ENCODE measurements around the gene DEFB110. TPM values are rescaled to one million over a fixed set of nuclear protein-coding genes. Genes with fewer than 3 reads are reported as not detected.

The DEFB110 gene
- total RNA-seq = not detected in 2 replicates
- long read RNA-seq = 0 reads

GRCh38 chr6:50021894-50022293 lies at the start of gene DEFB110:
Gene DEFB110 (minus strand): TSS chr6:50021994. CDS start chr6:50021935, 59 bp downstream.
- H3K36me3 Mint-ChIP-seq (ENCODE audit: insufficient read depth) = no peaks in the 10 kb centered on the region
- no peak within 1 kb of the TSS for H3K27ac Mint-ChIP-seq
- no peaks in the 10 kb centered on the region for H3K9me3 Mint-ChIP-seq (ENCODE audit: low read depth)

GRCh38 chr6:50070101-50070500 lies 48.3 kb upstream of the DEFB110 start:
- H3K4me1 Mint-ChIP-seq (ENCODE audit: low read depth) = no peaks in the 10 kb centered on the region
- H3K27ac Mint-ChIP-seq = no peak overlapping the region
- DNase-seq (ENCODE audit: low spot score, unreplicated experiment) = no peak
- H3K9me3 Mint-ChIP-seq (ENCODE audit: low read depth) = peaks cover 5% of the 10 kb centered on the region
- no peak for TF ChIP-seq CTCF (IDR thresholded peaks at IDR 0.05; ENCODE audit: unreplicated experiment)
- H3K27me3 Mint-ChIP-seq = no peaks in the 10 kb centered on the region
- H3K4me3 Mint-ChIP-seq (ENCODE audit: low read depth) = no peak overlapping the region
- no peaks in the 10 kb centered on the region for H3K36me3 Mint-ChIP-seq (ENCODE audit: insufficient read depth)

More at GRCh38 chr6:50021894-50022293, at the start of gene DEFB110:
- TF ChIP-seq CTCF (IDR thresholded peaks at IDR 0.05; ENCODE audit: unreplicated experiment) = no peak
- no peak within 1 kb of the TSS for H3K4me3 Mint-ChIP-seq (ENCODE audit: low read depth)
- no peaks in the 10 kb centered on the region for H3K27me3 Mint-ChIP-seq
- no peak for DNase-seq (ENCODE audit: low spot score, unreplicated experiment)
- H3K4me1 Mint-ChIP-seq (ENCODE audit: low read depth) = no peaks in the 10 kb centered on the region

DNA sequence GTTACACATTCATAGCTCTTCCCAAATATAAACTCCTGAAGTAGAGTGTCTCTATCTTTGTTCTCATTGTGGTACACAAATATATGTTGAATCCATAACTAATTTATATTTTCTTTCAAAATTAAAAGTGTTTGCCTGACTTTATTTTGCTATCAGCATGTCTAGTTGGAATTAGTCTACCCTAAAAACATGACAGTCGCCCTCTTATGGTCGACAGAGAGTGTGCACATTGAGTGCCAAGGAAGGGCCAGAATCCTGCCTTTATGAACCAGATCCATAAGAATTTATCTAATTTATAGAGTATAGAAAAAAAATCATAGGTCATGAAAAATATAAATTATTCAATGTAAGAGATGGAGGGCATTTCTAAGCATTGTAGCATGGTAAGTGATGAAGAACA lies 40.3 kb upstream of the DEFB110 start:
- no peaks in the 10 kb centered on the region for H3K27me3 Mint-ChIP-seq
- H3K4me3 Mint-ChIP-seq (ENCODE audit: low read depth) = no peak overlapping the region
- no peaks in the 10 kb centered on the region for H3K4me1 Mint-ChIP-seq (ENCODE audit: low read depth)
- peaks cover 3% of the 10 kb centered on the region for H3K9me3 Mint-ChIP-seq (ENCODE audit: low read depth)
- no peak for DNase-seq (ENCODE audit: low spot score, unreplicated experiment)
- no peaks in the 10 kb centered on the region for H3K36me3 Mint-ChIP-seq (ENCODE audit: insufficient read depth)
- H3K27ac Mint-ChIP-seq = no peak overlapping the region
- TF ChIP-seq CTCF (IDR thresholded peaks at IDR 0.05; ENCODE audit: unreplicated experiment) = peak; percentile 43

GRCh38 chr6:50056242-50056641 lies 34.4 kb upstream of the DEFB110 start:
- H3K9me3 Mint-ChIP-seq (ENCODE audit: low read depth) = no peaks in the 10 kb centered on the region
- H3K27me3 Mint-ChIP-seq = no peaks in the 10 kb centered on the region
- H3K4me3 Mint-ChIP-seq (ENCODE audit: low read depth) = no peak overlapping the region
- no peaks in the 10 kb centered on the region for H3K36me3 Mint-ChIP-seq (ENCODE audit: insufficient read depth)
- H3K4me1 Mint-ChIP-seq (ENCODE audit: low read depth) = no peaks in the 10 kb centered on the region
- no peak for TF ChIP-seq CTCF (IDR thresholded peaks at IDR 0.05; ENCODE audit: unreplicated experiment)
- DNase-seq (ENCODE audit: low spot score, unreplicated experiment) = no peak
- no peak overlapping the region for H3K27ac Mint-ChIP-seq

DNA sequence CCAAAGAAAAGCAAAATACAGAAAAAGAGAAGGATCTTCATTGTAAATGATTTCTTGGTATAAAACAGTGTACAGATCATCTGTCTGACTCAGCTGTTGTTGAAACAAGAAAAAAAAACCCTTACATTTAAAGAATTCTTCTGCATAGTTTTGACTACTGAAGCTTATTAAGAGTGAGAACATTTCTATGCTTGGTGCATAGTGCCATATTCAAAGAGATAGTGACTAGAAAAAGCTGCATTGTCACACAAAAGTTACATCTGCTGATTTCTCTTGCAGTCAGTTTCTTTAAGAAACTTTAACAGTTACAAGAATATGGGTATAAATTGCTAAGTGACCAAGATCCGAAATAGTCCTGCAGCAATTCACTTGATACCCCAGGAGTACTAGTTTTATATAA lies 28.0 kb upstream of the DEFB110 start, which contains the start of gene DEFB112:
Gene DEFB112, minus strand, starts transcription at position 101 of the 400 bp plus-strand sequence. Its CDS starts 60 bp downstream, at position 41.
- Mint-ChIP-seq H3K4me3 (ENCODE audit: low read depth) (no peak within 1 kb of the TSS), H3K27me3 (no peaks in the 10 kb centered on the region), H3K27ac (no peak within 1 kb of the TSS), H3K9me3 (ENCODE audit: low read depth) (no peaks in the 10 kb centered on the region), H3K36me3 (ENCODE audit: insufficient read depth) (no peaks in the 10 kb centered on the region), H3K4me1 (ENCODE audit: low read depth) (no peaks in the 10 kb centered on the region)
- DNase-seq (ENCODE audit: low spot score, unreplicated experiment) = no peak
- no peak for TF ChIP-seq CTCF (IDR thresholded peaks at IDR 0.05; ENCODE audit: unreplicated experiment)

Data from progenitor cell of endocrine pancreas (in vitro differentiated cells).